NCI-H1930 (cell line): ENCODE results near the gene SLC17A7.
"Not testable (repeated sequence)": the region's sequence is repeated elsewhere in the genome, so short reads cannot be mapped to it uniquely, and the experiment has no call there.

Experiments used
- DNase-seq, 2 experiments: peaks; one replicate each; lab custom pipeline; 2025; lab: John Stamatoyannopoulos, UW

The SLC17A7 gene

GRCh38 chr19:49441210-49441959 is at the start of gene SLC17A7:
Gene SLC17A7, minus strand, starts transcription at chr19:49441527. Its CDS starts 148 bp downstream, at chr19:49441379.
- DNase-seq = peak in 1 of 2 experiments; percentile 51

- DNase-seq = no peak
These were observed 49.1 kb upstream of the SLC17A7 start for GRCh38 chr19:49490287-49491029.

DNA sequence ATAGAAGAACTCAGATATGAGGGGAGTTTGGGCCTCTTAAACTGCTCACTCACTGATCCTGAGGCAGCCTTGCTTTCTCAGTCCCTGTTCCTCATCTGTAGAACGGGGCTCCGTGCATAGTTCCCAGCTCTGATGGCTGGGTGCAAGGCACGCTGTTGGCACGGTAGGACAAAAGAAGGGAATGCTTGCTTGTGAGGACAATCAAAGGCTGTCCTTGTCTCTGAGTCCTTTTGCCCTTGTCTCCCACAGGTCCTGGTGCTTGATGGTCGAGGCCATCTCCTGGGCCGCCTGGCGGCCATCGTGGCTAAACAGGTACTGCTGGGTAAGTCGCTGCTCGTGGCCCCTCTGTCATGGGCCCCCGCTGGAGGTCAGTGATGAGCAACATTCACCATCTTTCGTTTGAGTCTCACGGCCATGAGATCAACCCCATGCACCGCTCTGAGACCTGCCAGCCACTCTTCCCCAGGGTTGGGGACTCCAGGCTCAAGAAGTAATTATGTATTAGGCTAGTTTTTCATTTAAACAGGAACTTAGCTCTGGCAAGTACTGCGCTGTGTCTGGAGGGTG is 48.4 kb upstream of the SLC17A7 start:
- no peak for DNase-seq

DNA sequence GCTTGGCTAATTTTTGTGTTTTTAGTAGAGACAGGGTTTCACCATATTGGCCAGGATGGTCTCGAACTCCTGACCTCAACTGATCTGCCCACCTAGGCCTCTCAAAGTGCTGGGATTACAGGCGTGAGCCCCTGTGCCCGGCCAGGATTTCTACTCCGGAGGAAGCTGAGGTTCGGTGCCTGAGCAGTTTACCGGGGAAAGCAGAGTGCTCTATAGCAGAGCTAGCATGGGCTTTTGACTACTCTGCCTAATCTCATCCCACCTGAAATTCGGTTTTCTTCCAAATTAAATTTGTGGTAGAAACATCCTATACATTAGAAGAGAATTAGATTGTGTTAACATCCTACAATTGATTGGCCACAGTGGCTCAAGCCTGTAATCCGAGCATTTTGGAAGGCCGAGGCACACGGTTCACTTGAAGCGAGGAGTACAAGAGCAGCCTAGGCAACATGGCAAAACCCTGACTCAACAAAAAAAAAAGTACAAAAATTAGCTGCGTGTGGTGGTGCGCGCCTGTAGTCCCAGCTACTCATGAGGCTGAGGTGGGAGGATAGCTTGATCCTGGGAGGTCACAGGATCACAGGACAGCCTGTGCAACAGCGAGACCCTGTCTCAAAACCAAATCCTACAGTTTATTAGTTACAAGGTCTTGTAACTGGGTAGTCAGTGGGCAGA is 47.7 kb upstream of the SLC17A7 start:
- DNase-seq = no peak

- DNase-seq = no peak
These were observed 46.9 kb upstream of the SLC17A7 start for GRCh38 chr19:49488046-49488862.

- DNase-seq = peak; percentile 100
These were observed 46.1 kb upstream of the SLC17A7 start, which contains the start of gene RPL13A for GRCh38 chr19:49487277-49488045. Gene RPL13A, plus strand, starts transcription at chr19:49487608. Its CDS starts 22 bp downstream, at chr19:49487630.

GRCh38 chr19:49486710-49487276 is 45.5 kb upstream of the SLC17A7 start:
- no peak for DNase-seq

GRCh38 chr19:49486232-49486631 is 44.9 kb upstream of the SLC17A7 start:
- no peak for DNase-seq

DNA sequence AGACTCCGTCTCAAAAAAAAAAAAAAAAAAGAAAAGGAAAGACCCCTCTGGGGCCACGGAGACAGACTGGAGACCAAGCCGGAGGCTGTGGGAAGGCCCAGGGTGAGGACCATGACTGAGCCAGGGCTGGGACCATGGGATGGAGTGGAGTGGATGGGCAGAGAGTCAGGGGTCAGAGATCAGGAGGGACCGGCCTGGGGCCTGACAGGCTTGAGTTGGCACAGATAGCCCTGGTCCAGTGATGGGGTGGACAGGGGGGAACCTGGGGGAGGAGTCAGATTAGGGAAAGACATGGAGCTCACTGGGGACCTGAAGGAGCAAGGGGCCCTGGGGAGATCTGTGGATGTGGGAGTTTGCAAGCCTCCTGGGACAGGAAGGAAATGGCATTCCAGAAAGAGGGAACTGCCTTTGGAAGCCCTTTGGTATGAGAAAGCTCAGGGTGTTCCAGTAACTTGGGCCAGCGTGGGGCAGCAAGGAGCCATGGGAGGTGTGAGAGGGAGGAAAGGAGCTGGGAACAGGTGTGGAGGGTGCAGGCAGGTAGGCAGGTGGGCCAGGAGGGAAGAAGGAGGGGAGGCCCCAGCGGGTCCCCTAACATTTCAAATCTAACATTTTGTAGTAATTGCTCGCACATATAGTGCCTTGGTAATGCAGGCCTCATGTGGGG is 39.8 kb upstream of the SLC17A7 start:
- no peak for DNase-seq

GRCh38 chr19:49479975-49480628 is 38.8 kb upstream of the SLC17A7 start:
- DNase-seq = no peak

DNA sequence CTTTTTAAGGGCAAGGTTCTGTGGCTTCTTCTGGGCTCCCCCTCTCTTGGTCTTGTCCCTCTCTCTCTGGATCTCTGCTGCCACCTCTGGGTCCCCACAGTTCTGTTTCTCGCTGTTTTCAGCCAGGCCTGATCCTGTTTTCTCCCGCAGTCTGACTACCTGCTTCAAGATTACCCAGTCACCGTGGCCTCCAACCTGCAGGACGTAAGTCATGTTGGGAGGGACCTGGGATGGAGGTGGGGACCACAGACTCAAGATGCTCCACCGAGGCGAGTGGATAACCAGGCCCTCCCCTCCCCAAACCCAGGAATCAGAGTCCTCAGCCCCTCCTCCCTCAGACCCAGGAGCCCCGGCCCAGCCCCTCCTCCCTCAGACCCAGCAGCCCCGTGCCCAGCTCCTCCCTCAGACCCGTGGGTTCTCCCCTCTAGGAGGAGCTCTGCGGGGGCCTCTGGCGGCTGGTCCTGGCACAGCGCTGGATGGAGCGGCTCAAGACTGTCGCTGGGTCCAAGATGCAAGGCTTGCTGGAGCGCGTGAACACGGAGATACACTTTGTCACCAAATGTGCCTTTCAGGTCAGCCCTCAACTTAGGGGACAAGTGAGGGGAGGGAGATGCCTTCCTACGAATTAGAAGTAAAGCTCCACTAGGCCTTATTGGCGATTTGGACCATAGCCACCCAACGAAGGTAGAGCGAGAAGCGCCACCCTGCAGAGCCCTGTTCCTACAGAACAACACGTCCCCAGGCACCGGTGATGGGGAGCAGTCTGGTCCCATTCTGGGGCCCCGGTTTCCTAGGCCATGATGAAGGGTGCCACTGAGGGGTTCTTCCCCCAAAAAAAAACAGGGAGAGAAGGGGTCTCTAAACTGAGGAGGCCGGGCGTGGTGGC is 34.9 kb upstream of the SLC17A7 start:
- peak; percentile 54 to 78 for DNase-seq

DNA sequence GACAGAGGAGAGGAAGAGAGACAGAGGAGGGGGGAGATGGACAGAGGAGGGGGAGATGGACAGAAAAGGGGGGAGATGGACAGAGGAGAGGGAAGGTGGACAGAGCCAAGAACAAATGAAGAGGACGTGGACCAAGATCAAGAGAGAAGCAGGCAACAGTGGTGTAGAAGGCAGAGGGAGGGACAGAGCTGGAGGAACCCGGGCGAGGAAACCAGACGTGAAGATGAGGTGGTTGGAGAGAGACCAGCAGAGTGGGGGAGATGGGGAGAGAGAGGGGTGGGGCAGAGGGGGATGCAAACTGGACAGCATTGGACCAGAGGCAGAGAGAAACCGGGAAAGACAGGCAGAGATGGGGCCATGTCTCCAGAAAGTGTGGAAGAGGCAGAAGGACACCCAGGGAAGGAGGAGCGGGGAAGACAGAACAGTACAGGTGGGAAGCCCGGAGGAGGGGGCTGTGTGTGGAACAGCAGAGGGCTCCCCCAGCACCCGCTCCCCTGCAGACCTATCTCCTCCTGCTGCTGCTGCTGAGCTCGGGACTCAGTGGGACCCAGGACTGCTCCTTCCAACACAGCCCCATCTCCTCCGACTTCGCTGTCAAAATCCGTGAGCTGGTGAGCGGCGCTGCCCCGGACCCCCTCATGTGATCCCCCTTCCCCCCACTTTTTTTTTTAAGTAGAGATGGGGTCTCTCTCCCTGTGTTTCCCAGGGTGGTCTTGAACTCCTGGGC is 34.0 kb upstream of the SLC17A7 start:
- DNase-seq = no peak

GRCh38 chr19:49474542-49474924 is 33.2 kb upstream of the SLC17A7 start:
- no peak for DNase-seq

DNA sequence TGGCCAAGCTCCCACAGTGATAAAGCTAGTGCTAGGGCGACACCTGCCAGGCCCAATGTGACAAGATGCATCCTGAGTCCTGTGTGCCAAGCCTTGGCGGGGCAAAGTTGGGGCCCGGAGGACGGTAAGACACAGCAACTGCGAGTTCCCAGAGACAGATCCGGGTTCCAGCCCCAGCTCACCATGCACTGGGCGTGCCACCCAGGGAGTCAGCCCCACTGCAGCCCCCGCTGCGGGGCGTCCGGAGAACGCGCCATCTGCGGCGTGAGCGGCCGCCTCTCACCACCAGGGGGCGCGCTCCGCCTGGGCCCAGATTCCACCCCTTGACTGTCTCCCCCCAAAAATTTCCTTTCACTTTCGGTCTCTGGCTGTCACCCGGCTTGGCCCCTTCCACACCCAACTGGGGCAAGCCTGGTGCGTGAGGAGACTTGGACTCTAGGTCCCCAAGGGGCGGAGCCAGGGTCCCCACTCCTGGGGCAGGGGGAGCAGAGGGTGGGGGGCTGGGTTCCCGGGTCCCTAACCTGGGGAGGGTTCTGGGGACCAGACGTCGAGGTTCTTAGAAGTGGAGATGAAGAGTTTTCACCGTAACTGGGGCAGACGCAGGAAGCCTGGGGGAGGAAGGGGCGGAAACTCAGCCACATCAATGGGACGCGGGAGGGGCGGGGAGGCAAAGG is 32.7 kb upstream of the SLC17A7 start, which contains the start of gene FLT3LG:
Gene FLT3LG, plus strand, starts transcription at position 348 of the 674 bp plus-strand sequence. CDS start 425 bp downstream, outside the sequence.
- peak; percentile 46 to 82 for DNase-seq

DNA sequence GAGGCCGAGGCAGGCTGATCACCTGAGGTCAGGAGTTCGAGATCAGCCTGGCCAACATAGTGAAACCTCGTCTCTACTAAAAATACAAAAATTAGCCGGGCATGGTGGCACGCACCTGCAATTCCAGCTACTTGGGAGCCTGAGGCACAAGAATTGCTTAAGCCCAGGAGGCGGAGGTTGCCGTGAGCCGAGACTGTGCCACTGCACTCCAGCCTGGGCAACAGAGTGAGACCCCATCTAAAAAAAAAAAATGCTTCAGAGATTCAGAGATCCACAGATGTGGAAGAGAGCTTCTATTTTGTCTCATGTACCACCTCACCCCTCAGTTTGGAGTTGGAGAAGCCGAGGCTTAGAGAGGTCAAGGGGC is 32.2 kb upstream of the SLC17A7 start:
- not testable (repeated sequence) for DNase-seq

DNA sequence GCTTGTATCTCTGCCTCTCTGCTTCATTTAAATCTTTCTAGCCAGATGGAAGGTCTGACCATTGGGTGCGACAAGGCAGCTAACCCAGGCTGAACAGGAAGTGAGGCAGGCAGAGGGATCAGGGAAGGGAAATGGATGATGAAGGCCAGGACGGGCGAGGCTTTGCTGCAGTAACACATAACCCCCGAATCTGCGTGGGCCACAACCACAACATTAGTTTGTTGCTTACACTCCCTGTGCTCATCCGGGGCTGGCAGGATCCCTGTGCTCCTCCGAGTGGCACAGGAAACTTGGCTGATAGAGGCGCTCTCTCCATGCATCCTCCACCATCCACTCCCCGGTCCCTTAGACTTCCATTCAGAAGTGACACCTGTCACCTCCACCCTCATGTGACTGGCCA is 31.6 kb upstream of the SLC17A7 start:
- no peak for DNase-seq

GRCh38 chr19:49470615-49470978 is 29.3 kb upstream of the SLC17A7 start:
- DNase-seq = no peak
